Left ventricle myocardium inferior (tissue), 1 donor: ENCODE data around the gene CD38. TPM values are rescaled to one million over a fixed set of nuclear protein-coding genes. Genes with fewer than 3 reads are reported as not detected.

Source experiments
- DNase-seq: peaks from one replicate; pipeline ENCODE4 v3.0.0-alpha.2; 2020
- H3K27ac ChIP-seq: fragments of 200-600 bp; replicated peaks from 2 replicates; pipeline ENCODE4 v1.8.0; 2021
- H3K27me3 ChIP-seq: fragments of 200-600 bp; 2 replicates; pipeline ENCODE4 v1.8.0; 2021; ENCODE audit warnings: low read depth
- H3K36me3 ChIP-seq: fragments of 200-600 bp; 2 replicates; pipeline ENCODE4 v1.8.0; 2021
- H3K4me1 ChIP-seq: fragments of 200-600 bp; 2 replicates; pipeline ENCODE4 v1.8.0; 2021
- H3K4me3 ChIP-seq: fragments of 200-600 bp; 2 replicates; pipeline ENCODE4 v1.8.0; 2021; ENCODE audit warnings: mild to moderate bottlenecking, moderate library complexity
- H3K9me3 ChIP-seq: fragments of 200-600 bp; replicated peaks from 2 replicates; pipeline ENCODE4 v1.8.0; 2021
- intact Hi-C: fragments of 100-400 bp; cut with micrococcal nuclease; formaldehyde crosslinking; loops from one replicate; pipeline ENCODE4 v1.11.0; 2022
- total RNA-seq: library from RNA; stranded (reverse); fragmentation: NEBNext Ultra II Directional; extraction: Animal tissue kit (Norgen Biotek cat#: 25700); gene quantifications from one replicate; pipeline ENCODE4 v1.2.1, GENCODE V29; 2021
- TF ChIP-seq, protein P1 (sequence below): fragments of 200-600 bp; IDR thresholded peaks from 2 replicates; pipeline ENCODE4 v1.8.0; 2021; ENCODE audit warnings: antibody characterized with exemption, mild to moderate bottlenecking, borderline replicate concordance
- donor health status: DM: no; HTN: yes; CAD: no; lungs with severe emphysema.

The CD38 gene
- total RNA-seq, 1 donor from 2014 or later, result 1.5 TPM

DNA sequence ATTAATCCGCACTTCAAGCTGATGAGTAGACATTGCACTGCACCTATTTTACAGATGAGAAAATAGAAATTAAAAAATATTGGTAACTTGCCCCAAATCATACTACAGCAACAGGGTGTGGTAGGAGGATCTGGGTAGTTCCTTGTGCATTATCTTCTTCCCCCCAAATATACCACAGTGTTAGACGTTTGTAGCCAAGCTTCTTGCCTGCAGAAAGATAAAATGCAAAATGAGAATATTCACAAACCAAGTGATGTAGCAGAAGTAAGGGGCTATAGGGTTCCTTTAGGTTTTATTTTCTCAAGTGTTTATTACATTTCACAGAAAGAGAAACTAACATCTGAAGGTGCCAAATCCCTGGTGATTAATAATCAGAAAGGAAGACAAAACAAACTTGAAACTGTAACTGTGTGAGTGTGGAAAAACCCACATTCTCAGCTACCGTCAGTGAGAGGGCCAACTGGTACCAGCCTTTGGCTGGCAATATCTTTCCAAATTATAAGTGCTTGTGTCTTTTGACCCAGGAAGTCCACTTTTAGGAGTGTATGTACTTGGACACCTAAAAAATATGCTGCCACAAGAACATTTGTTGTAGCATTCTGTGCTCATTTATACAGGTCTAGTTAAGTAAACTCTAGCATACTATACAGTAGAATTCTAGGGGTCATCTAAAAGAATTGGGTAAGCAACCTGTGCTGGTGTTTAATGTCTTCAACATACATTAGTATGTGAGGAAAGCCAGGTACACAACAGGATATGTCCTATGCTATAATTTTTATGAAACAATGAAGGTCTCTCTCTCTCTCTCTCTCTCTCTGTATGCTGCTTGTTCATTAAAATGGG lies 6.7 kb upstream of the CD38 start:
- Histone ChIP-seq H3K4me3 (no peak overlapping the region), H3K9me3 (no peaks in the 10 kb centered on the region), H3K27ac (no peak overlapping the region), H3K27me3 (no peaks in the 10 kb centered on the region), H3K4me1 (no peaks in the 10 kb centered on the region), H3K36me3 (no peaks in the 10 kb centered on the region)
- intact Hi-C loops, result no loop called here
- DNase-seq, result no peak
- TF ChIP-seq, protein P1, sequence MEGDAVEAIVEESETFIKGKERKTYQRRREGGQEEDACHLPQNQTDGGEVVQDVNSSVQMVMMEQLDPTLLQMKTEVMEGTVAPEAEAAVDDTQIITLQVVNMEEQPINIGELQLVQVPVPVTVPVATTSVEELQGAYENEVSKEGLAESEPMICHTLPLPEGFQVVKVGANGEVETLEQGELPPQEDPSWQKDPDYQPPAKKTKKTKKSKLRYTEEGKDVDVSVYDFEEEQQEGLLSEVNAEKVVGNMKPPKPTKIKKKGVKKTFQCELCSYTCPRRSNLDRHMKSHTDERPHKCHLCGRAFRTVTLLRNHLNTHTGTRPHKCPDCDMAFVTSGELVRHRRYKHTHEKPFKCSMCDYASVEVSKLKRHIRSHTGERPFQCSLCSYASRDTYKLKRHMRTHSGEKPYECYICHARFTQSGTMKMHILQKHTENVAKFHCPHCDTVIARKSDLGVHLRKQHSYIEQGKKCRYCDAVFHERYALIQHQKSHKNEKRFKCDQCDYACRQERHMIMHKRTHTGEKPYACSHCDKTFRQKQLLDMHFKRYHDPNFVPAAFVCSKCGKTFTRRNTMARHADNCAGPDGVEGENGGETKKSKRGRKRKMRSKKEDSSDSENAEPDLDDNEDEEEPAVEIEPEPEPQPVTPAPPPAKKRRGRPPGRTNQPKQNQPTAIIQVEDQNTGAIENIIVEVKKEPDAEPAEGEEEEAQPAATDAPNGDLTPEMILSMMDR, result no peak

GRCh38 chr4:15774020-15774420 lies 4.1 kb upstream of the CD38 start:
- Histone ChIP-seq H3K27ac (no peak overlapping the region), H3K4me3 (no peak overlapping the region), H3K9me3 (no peaks in the 10 kb centered on the region), H3K27me3 (no peaks in the 10 kb centered on the region), H3K4me1 (peaks cover 15% of the 10 kb centered on the region), H3K36me3 (no peaks in the 10 kb centered on the region)
- intact Hi-C loops, result no loop called here
- DNase-seq, result no peak
- TF ChIP-seq, protein P1, result no peak

DNA sequence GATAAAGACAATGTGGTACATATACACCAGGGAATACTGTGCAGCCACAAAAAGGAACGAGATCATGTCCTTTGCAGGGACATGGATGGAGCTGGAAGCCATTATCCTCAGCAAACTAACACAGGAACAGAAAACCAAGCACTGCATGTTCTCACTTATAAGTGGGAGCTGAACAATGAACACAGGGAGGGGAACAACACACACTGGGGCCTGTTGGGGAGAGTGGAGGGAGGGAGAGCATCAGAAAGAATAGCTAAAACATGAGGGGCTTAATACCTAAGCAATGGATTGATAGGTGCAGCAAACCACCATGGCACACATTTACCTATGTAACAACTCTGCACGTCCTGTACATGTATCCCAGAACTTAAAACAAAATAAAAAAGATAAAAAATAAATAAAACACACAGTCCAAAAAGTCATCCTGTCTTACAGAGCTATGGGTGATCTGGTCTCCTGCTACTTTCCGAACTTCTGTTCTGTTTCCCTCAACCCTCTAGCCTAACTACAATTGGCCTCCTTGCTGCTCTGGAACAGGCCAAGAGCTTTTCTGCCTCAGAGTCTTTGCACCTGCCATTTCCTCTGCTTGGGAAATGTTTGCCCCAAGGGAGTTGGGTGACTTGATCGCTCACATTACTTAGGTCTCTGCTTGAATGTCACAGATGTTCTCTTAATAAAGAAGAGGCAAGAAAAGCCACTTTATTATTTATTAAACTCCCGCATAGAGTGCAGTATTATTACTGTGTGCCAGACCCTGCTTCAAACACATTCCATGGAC lies 1.1 kb upstream of the CD38 start:
- H3K4me1 ChIP-seq, result peaks cover 33% of the 10 kb centered on the region
- no peaks in the 10 kb centered on the region for H3K36me3 ChIP-seq
- intact Hi-C loops, result no loop called here
- no peak overlapping the region for H3K4me3 ChIP-seq
- DNase-seq, result no peak
- H3K27me3 ChIP-seq, result peaks cover 11% of the 10 kb centered on the region
- H3K27ac ChIP-seq, result peak overlapping the region; percentile 81
- TF ChIP-seq, protein P1, result no peak
- no peaks in the 10 kb centered on the region for H3K9me3 ChIP-seq

DNA sequence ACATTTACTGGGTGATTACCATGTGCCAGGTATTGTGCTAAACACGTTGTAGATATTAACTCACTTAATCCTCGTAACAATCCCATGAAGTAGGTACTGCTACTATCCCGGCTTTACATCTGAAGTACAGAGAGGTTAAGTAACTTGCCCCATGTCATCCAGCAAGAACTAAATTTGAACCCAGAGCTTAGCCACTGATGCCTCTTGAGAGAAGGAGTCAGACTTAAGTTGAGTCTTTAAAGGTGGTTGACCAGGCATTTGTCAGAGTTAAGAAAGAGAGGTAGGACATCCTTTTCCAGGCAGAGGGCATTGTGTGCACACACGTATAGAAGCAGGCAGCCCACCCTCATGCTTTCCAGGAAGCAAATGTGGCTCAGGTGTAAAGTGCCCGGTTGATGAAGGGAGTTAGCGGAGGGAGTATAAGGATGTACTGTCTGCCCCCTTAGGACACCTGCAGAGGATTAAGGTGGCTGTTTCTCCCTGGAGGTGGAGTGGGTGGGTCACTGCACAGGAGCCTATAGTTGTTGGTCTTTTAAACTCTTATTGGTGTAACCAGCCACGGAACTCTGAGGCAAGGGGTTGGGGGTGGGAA lies 335 bp upstream of the CD38 start:
- Histone ChIP-seq H3K27me3 (peaks cover 11% of the 10 kb centered on the region), H3K4me1 (peaks cover 33% of the 10 kb centered on the region), H3K4me3 (peak overlapping the region; percentile 78), H3K9me3 (no peaks in the 10 kb centered on the region), H3K36me3 (no peaks in the 10 kb centered on the region), H3K27ac (peak overlapping the region; percentile 81)
- no peak for DNase-seq
- TF ChIP-seq, protein P1, result no peak
- intact Hi-C loops, result no loop called here

- Histone ChIP-seq H3K36me3 (no peaks in the 10 kb centered on the region), H3K27ac (peak overlapping the region; percentile 81), H3K27me3 (peaks cover 26% of the 10 kb centered on the region), H3K4me1 (peaks cover 37% of the 10 kb centered on the region), H3K4me3 (peak overlapping the region; percentile 78), H3K9me3 (no peaks in the 10 kb centered on the region)
- TF ChIP-seq, protein P1, result peak; percentile 56
- intact Hi-C loops, result no loop called here
- DNase-seq, result peak; percentile 53
Observed at GRCh38 chr4:15779306-15779705, 1.2 kb downstream of the CD38 start.
